SK-N-SH (cell line): Measurements from ENCODE around the gene ERMARD. TPM values are rescaled to one million over a fixed set of nuclear protein-coding genes. Genes with fewer than 3 reads are reported as not detected.

Source experiments
- CTCF ChIA-PET: fragments of 300-600, 350-600 bp; formaldehyde crosslinking; extraction: SDS; loops from one replicate; lab custom pipeline; 2021; lab: Yijun Ruan, JAX
- POLR2A ChIA-PET: fragments of 350-600 bp; sonication (Branson Sonifier 250); formaldehyde crosslinking; extraction: SDS; loops from one replicate; lab custom pipeline; 2020; ENCODE audit warnings: antibody characterized with exemption, inconsistent platforms; lab: Yijun Ruan, JAX
- DNase-seq: peaks from one replicate; pipeline ENCODE4 v3.0.0; 2012
- H2AFZ ChIP-seq: fragments of 200-600 bp; sonication (generic); 2 replicates; pipeline ENCODE4 v1.8.1; 2016; ENCODE audit warnings: antibody characterized with exemption, mild to moderate bottlenecking, low read depth
- H3F3A ChIP-seq: fragments of 200-600 bp; sonication (generic); replicated peaks from 2 replicates; pipeline ENCODE3; 2016; ENCODE audit warnings: antibody characterized with exemption, mild to moderate bottlenecking; ENCODE audit not compliant: insufficient read depth
- H3K27ac ChIP-seq, 2 experiments: fragments of 200-500 bp in 1 of 2; fragments of 200-600 bp in 1 of 2; sonication (Bioruptor generic) in 1 of 2; sonication (generic), shearing (Covaris generic) in 1 of 2; 2 replicates each; pipeline versions ENCODE4 v1.5.1 to v1.6.1; 2014 to 2016; ENCODE audit warnings: low read depth in 2 of 2, inconsistent platforms in 1 of 2, low read length in 1 of 2, mild to moderate bottlenecking in 1 of 2, mixed read lengths in 1 of 2
- H3K27me3 ChIP-seq: fragments of 200-600 bp; sonication (generic), shearing (Covaris generic); 2 replicates; pipeline ENCODE4 v1.6.1; 2016; ENCODE audit warnings: mixed run types; ENCODE audit not compliant: insufficient read depth
- H3K36me3 ChIP-seq, 2 experiments: fragments of 200-500 bp in 1 of 2; fragments of 200-600 bp in 1 of 2; sonication (Bioruptor generic) in 1 of 2; sonication (generic) in 1 of 2; replicated peaks in 1 of 2; 2 replicates each; pipeline versions ENCODE3 to v1.5.1; 2014 to 2016; ENCODE audit warnings: low read length in 1 of 2, mild to moderate bottlenecking in 1 of 2; ENCODE audit not compliant: insufficient read depth in 2 of 2, control insufficient read depth in 1 of 2
- H3K4me1 ChIP-seq, 2 experiments: fragments of 200-500 bp in 1 of 2; fragments of 200-600 bp in 1 of 2; sonication (Bioruptor generic) in 1 of 2; sonication (generic), shearing (Covaris generic) in 1 of 2; 2 replicates each; pipeline versions ENCODE4 v1.5.1 to v1.6.1; 2014 to 2016; ENCODE audit warnings: low read depth in 1 of 2, low read length in 1 of 2, mixed run types in 1 of 2; ENCODE audit not compliant: insufficient read depth in 2 of 2, control insufficient read depth in 1 of 2
- H3K4me2 ChIP-seq: fragments of 200-600 bp; sonication (generic), shearing (Covaris generic); 2 replicates; pipeline ENCODE4 v1.6.1; 2017; ENCODE audit warnings: mixed run types
- H3K4me3 ChIP-seq, 2 experiments: fragments of 200-500 bp in 1 of 2; fragments of 200-600 bp in 1 of 2; sonication (Bioruptor generic) in 1 of 2; sonication (generic), shearing (Covaris generic) in 1 of 2; 2 replicates each; pipeline versions ENCODE4 v1.5.1 to v1.8.1; 2014 to 2016; ENCODE audit warnings: low read depth in 2 of 2, inconsistent platforms in 1 of 2, low read length in 1 of 2, mild to moderate bottlenecking in 1 of 2, mixed read lengths in 1 of 2, moderate library complexity in 1 of 2
- H3K79me2 ChIP-seq: fragments of 200-600 bp; sonication (generic); 2 replicates; pipeline ENCODE4 v1.8.1; 2017; ENCODE audit warnings: mild to moderate bottlenecking; ENCODE audit not compliant: insufficient read depth
- H3K9ac ChIP-seq: fragments of 200-600 bp; sonication (generic); 2 replicates; pipeline ENCODE4 v1.6.1; 2017; ENCODE audit warnings: mixed run types
- H3K9me2 ChIP-seq: fragments of 200-600 bp; sonication (generic); 2 replicates; pipeline ENCODE4 v1.6.1; 2017; ENCODE audit warnings: mixed run types
- H3K9me3 ChIP-seq: fragments of 200-600 bp; sonication (generic); 2 replicates; pipeline ENCODE4 v1.6.1; 2017; ENCODE audit warnings: mixed run types, mild to moderate bottlenecking, moderate library complexity
- H4K20me1 ChIP-seq: fragments of 200-600 bp; sonication (generic); 2 replicates; pipeline ENCODE4 v1.6.1; 2017; ENCODE audit warnings: mild to moderate bottlenecking, mixed run types; ENCODE audit not compliant: insufficient read depth
- CHD2 ChIP-seq: fragments of 150-350 bp; IDR thresholded peaks from 2 replicates; pipeline ENCODE4 v1.6.1; 2018; ENCODE audit warnings: low read length; ENCODE audit not compliant: partially characterized antibody
- ELF1 ChIP-seq: IDR thresholded peaks from 2 replicates; pipeline ENCODE4 v1.4.0; 2012
- EZH2phosphoT487 ChIP-seq: fragments of 200-600 bp; sonication (generic); IDR thresholded peaks from 2 replicates; pipeline ENCODE4 v1.6.1; 2017; ENCODE audit warnings: low read depth, mixed run types, mild to moderate bottlenecking, antibody characterized with exemption, moderate library complexity, borderline replicate concordance
- FOSL2 ChIP-seq: IDR thresholded peaks from 2 replicates; pipeline ENCODE4 v1.4.0; 2012; ENCODE audit warnings: low read depth, mild to moderate bottlenecking, moderate library complexity, borderline replicate concordance
- FOXJ3 ChIP-seq: sonication (generic); formaldehyde crosslinking; IDR thresholded peaks from 2 replicates; pipeline ENCODE4 v1.5.1; 2020; ENCODE audit warnings: mild to moderate bottlenecking, missing genetic modification reagents
- FOXM1 ChIP-seq: IDR thresholded peaks from 2 replicates; pipeline ENCODE4 v1.4.0; 2012; ENCODE audit warnings: low read depth, mild to moderate bottlenecking
- GABPA ChIP-seq: IDR thresholded peaks from 2 replicates; pipeline ENCODE4 v1.4.0; 2012; ENCODE audit warnings: low read depth, mild to moderate bottlenecking
- NFIC ChIP-seq: IDR thresholded peaks from 2 replicates; pipeline ENCODE4 v1.4.0; 2012; ENCODE audit warnings: borderline replicate concordance
- NRF1 ChIP-seq: IDR thresholded peaks from 2 replicates; pipeline ENCODE4 v1.6.1; 2012; ENCODE audit warnings: low read depth, mild to moderate bottlenecking, low read length
- RAD21 ChIP-seq: IDR thresholded peaks from 2 replicates; pipeline ENCODE4 v1.6.1; 2012; ENCODE audit warnings: mild to moderate bottlenecking, low read length
- RCOR1 ChIP-seq: fragments of 150-350 bp; IDR thresholded peaks from 2 replicates; pipeline ENCODE4 v1.6.1; 2017; ENCODE audit warnings: antibody characterized with exemption, low read length
- RFX5 ChIP-seq: IDR thresholded peaks from 2 replicates; pipeline ENCODE4 v1.6.1; 2012; ENCODE audit warnings: mild to moderate bottlenecking, improper control_type of control experiment, low read length
- SMC3 ChIP-seq: IDR thresholded peaks from 2 replicates; pipeline ENCODE4 v1.6.1; 2012; ENCODE audit warnings: low read depth, low read length, improper control_type of control experiment
- TEAD4 ChIP-seq: IDR thresholded peaks from 2 replicates; pipeline ENCODE4 v1.4.0; 2012; ENCODE audit warnings: mild to moderate bottlenecking, borderline replicate concordance; ENCODE audit not compliant: insufficient read depth
- YY1 ChIP-seq: IDR thresholded peaks from 2 replicates; pipeline ENCODE4 v1.4.0; 2012; ENCODE audit warnings: low read depth, mild to moderate bottlenecking
- WGBS: methylation state at CpG from one replicate; pipeline ENCODE4 v1.1.6; 2017; ENCODE audit warnings: low lambda C conversion rate; 5-methylcytosine and 5-hydroxymethylcytosine counted together
- polyA plus RNA-seq, 3 experiments: library from polyadenylated mRNA; depleted of rRNA; stranded (reverse); fragments of >200 nt; gene quantifications; 2 replicates each; pipeline ENCODE4 v1.2.3, GENCODE V29; 2012
- TF ChIP-seq, protein P1 (sequence below): fragments of 200-600 bp; sonication (generic); IDR thresholded peaks from 2 replicates; pipeline ENCODE4 v1.6.1; 2017; ENCODE audit warnings: antibody characterized with exemption, mild to moderate bottlenecking, moderate library complexity
- TF ChIP-seq, protein P2 (sequence below): fragments of 150-350 bp; IDR thresholded peaks from 2 replicates; pipeline ENCODE4 v1.6.1; 2016; ENCODE audit warnings: mild to moderate bottlenecking, low read depth, low read length
- TF ChIP-seq, protein P3 (sequence below): IDR thresholded peaks from 2 replicates; pipeline ENCODE4 v1.4.0; 2012; ENCODE audit warnings: low read depth
- TF ChIP-seq, protein P4 (sequence below): IDR thresholded peaks from 2 replicates; pipeline ENCODE4; 2012

The ERMARD gene
- polyA plus RNA-seq, 1 of the 3 experiments (the other 2 are of a cell fraction) = 43.2 TPM

DNA sequence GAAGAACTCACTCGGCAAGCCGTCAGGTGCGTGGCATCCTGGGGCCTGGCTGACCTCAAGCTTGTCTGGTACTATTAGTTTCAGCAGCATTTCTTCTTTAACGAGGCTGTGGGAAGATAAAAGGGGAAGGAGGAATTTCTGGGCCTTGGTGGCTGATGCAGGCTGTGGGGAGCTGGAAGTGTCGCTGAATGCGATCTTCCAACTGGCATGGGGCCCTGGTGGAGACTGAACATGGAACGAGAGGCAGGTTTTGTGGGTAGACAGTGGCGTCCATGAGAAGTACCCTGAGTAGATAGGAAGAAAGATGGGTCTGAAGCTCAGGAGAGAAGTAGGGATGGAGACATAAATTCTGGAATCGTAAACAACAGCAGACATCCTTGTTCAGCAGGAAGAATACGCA is 23.9 kb downstream of the ERMARD start:
- CTCF ChIA-PET = interaction anchor here (1.3 kb wide), 1 partner anchor 10 kb away, joined by 3 read pairs; no protein-coding TSS in a partner anchor
- WGBS = 89% methylated on average over 10 of the region's 10 CpGs
- H3K4me2 ChIP-seq = no peak overlapping the region
- TF ChIP-seq GABPA (no peak), YY1 (no peak), FOXM1 (no peak)
- TF ChIP-seq, all 33 proteins: peak for 0
- POLR2A ChIA-PET = no interaction called here
- peaks cover 7 to 45% of the 10 kb centered on the region in 2 experiments for H3K36me3 ChIP-seq
- no peaks in the 10 kb centered on the region for H4K20me1 ChIP-seq
- no peaks in the 10 kb centered on the region for H3K79me2 ChIP-seq
- no peak overlapping the region for H3K9ac ChIP-seq
- no peak overlapping the region for H3K27ac ChIP-seq
- H3K9me3 ChIP-seq = no peaks in the 10 kb centered on the region
- H3F3A ChIP-seq = no peaks in the 10 kb centered on the region
- H2AFZ ChIP-seq = no peak overlapping the region
- H3K27me3 ChIP-seq = no peaks in the 10 kb centered on the region
- no peak for DNase-seq
- no peaks in the 10 kb centered on the region for H3K4me1 ChIP-seq
- H3K9me2 ChIP-seq = no peaks in the 10 kb centered on the region
- H3K4me3 ChIP-seq = no peak overlapping the region

DNA sequence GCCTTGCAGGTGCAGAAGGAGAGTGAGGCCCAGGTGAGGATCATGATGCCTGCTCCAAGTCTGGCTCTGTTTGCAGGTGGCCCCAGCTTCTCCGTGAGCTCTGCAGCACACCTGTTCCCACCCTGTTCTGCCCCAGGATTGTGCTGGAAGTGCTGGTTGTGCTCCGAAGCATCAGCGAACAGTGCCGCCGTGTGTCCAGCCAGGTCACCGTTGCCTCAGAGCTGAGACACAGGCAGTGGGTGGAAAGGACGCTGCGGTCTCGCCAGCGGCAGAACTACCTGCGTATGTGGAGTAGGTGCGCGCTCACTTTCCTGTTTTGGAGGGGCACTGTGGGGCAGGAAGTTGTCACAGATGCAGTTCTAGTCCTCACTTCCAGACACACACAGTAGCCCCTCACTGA is 25.0 kb downstream of the ERMARD start:
- H2AFZ ChIP-seq = no peak overlapping the region
- H3K36me3 ChIP-seq = peaks cover 3 to 52% of the 10 kb centered on the region in 2 experiments
- no peaks in the 10 kb centered on the region for H3F3A ChIP-seq
- no peak overlapping the region for H3K9ac ChIP-seq
- TF ChIP-seq CHD2 (no peak), EZH2phosphoT487 (no peak), ELF1 (no peak)
- no peaks in the 10 kb centered on the region for H3K9me2 ChIP-seq
- no peak overlapping the region for H3K4me2 ChIP-seq
- no peak for DNase-seq
- CTCF ChIA-PET = interaction anchor here (0.9 kb wide), 1 partner anchor 14 kb away, joined by 5 read pairs; no protein-coding TSS in a partner anchor
- H3K27ac ChIP-seq = no peak overlapping the region
- H3K9me3 ChIP-seq = no peaks in the 10 kb centered on the region
- no peaks in the 10 kb centered on the region for H3K79me2 ChIP-seq
- no peak overlapping the region for H3K4me3 ChIP-seq
- POLR2A ChIA-PET = no interaction called here
- whole genome bisulfite sequencing = 98% methylated on average over 8 of the region's 13 CpGs
- no peaks in the 10 kb centered on the region for H4K20me1 ChIP-seq
- no peaks in the 10 kb centered on the region for H3K4me1 ChIP-seq
- no peaks in the 10 kb centered on the region for H3K27me3 ChIP-seq

DNA sequence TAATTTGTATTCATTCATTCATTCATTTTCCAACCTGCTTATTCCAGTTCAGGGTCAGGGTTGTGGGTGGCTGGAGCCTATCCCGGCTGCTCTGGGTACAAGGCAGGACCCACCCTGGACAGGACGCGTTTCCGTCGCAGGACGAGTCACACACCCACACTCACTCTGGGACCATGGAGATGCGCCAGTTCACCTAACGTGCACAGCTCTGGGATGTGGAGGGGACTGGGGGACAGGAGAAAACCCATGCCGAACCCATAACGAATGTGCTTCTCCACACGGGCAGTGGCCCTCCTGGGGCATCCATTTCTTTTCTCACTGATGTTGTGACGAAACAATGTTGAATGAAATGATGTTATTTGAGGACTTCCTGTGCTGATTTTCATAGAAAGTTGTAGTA is 26.5 kb downstream of the ERMARD start:
- Histone ChIP-seq H3K4me2 (no peak overlapping the region), H3K36me3 (peaks cover 3 to 44% of the 10 kb centered on the region in 2 experiments), H3K27me3 (no peaks in the 10 kb centered on the region), H2AFZ (no peak overlapping the region), H3K79me2 (no peaks in the 10 kb centered on the region), H3K9me2 (no peaks in the 10 kb centered on the region), H4K20me1 (no peaks in the 10 kb centered on the region), H3K27ac (no peak overlapping the region), H3K9me3 (no peaks in the 10 kb centered on the region), H3K4me1 (no peaks in the 10 kb centered on the region), H3F3A (no peaks in the 10 kb centered on the region), H3K9ac (no peak overlapping the region), H3K4me3 (no peak overlapping the region)
- ChIA-PET POLR2A (no interaction called here), CTCF (interaction anchor here (2.0 kb wide), 1 partner anchor 11 kb away, joined by 6 read pairs; no protein-coding TSS in a partner anchor)
- over 99% methylated on average over 12 of the region's 12 CpGs for WGBS
- no peak for DNase-seq
- TF ChIP-seq, protein P1, sequence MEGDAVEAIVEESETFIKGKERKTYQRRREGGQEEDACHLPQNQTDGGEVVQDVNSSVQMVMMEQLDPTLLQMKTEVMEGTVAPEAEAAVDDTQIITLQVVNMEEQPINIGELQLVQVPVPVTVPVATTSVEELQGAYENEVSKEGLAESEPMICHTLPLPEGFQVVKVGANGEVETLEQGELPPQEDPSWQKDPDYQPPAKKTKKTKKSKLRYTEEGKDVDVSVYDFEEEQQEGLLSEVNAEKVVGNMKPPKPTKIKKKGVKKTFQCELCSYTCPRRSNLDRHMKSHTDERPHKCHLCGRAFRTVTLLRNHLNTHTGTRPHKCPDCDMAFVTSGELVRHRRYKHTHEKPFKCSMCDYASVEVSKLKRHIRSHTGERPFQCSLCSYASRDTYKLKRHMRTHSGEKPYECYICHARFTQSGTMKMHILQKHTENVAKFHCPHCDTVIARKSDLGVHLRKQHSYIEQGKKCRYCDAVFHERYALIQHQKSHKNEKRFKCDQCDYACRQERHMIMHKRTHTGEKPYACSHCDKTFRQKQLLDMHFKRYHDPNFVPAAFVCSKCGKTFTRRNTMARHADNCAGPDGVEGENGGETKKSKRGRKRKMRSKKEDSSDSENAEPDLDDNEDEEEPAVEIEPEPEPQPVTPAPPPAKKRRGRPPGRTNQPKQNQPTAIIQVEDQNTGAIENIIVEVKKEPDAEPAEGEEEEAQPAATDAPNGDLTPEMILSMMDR = no peak
- TF ChIP-seq, protein P2, sequence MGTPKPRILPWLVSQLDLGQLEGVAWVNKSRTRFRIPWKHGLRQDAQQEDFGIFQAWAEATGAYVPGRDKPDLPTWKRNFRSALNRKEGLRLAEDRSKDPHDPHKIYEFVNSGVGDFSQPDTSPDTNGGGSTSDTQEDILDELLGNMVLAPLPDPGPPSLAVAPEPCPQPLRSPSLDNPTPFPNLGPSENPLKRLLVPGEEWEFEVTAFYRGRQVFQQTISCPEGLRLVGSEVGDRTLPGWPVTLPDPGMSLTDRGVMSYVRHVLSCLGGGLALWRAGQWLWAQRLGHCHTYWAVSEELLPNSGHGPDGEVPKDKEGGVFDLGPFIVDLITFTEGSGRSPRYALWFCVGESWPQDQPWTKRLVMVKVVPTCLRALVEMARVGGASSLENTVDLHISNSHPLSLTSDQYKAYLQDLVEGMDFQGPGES = no peak
- TF ChIP-seq FOXJ3 (CRISPR knock-in tag) (no peak), RAD21 (no peak), RFX5 (no peak), TEAD4 (no peak), SMC3 (no peak), FOXM1 (no peak), RCOR1 (no peak), GABPA (no peak), NFIC (no peak), FOSL2 (no peak), NRF1 (no peak)
- TF ChIP-seq, protein P3, sequence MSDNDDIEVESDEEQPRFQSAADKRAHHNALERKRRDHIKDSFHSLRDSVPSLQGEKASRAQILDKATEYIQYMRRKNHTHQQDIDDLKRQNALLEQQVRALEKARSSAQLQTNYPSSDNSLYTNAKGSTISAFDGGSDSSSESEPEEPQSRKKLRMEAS = no peak
- TF ChIP-seq, protein P4, sequence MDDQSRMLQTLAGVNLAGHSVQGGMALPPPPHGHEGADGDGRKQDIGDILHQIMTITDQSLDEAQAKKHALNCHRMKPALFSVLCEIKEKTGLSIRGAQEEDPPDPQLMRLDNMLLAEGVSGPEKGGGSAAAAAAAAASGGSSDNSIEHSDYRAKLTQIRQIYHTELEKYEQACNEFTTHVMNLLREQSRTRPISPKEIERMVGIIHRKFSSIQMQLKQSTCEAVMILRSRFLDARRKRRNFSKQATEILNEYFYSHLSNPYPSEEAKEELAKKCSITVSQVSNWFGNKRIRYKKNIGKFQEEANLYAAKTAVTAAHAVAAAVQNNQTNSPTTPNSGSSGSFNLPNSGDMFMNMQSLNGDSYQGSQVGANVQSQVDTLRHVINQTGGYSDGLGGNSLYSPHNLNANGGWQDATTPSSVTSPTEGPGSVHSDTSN = no peak
